DOHH2 (cell line): ENCODE data around the gene ERAP2.

Experiments used
- H3F3A ChIP-seq: fragments of 200-600 bp; sonication (generic), shearing (Covaris generic); 2 replicates; pipeline ENCODE4 v1.6.0; 2016; ENCODE audit warnings: antibody characterized with exemption, mild to moderate bottlenecking; ENCODE audit not compliant: control insufficient read depth, insufficient read depth
- H3K27ac ChIP-seq: fragments of 200-600 bp; sonication (generic); 2 replicates; pipeline ENCODE4 v1.5.1; 2014; ENCODE audit warnings: low read depth, mild to moderate bottlenecking, low read length, moderate library complexity
- H3K27me3 ChIP-seq: fragments of 200-600 bp; sonication (generic); 2 replicates; pipeline ENCODE4 v1.6.1; 2014; ENCODE audit warnings: mild to moderate bottlenecking, low read length, mixed read lengths; ENCODE audit not compliant: control insufficient read depth
- H3K36me3 ChIP-seq: fragments of 200-600 bp; sonication (generic); 2 replicates; pipeline ENCODE4 v1.6.1; 2014; ENCODE audit warnings: mild to moderate bottlenecking, low read length, moderate library complexity, mixed read lengths; ENCODE audit not compliant: control insufficient read depth
- H3K4me1 ChIP-seq: fragments of 200-600 bp; sonication (generic); 2 replicates; pipeline ENCODE4 v1.6.1; 2014; ENCODE audit warnings: mild to moderate bottlenecking, low read length, mixed read lengths; ENCODE audit not compliant: control insufficient read depth
- H3K4me2 ChIP-seq: fragments of 200-600 bp; sonication (generic); 2 replicates; pipeline ENCODE4 v1.6.0; 2014; ENCODE audit warnings: mild to moderate bottlenecking, low read length, moderate library complexity
- H3K4me3 ChIP-seq: fragments of 200-600 bp; sonication (generic); 2 replicates; pipeline ENCODE4 v1.5.1; 2014; ENCODE audit warnings: mild to moderate bottlenecking, low read length, mixed read lengths
- H3K79me2 ChIP-seq: fragments of 200-600 bp; sonication (generic); 2 replicates; pipeline ENCODE4 v1.6.1; 2014; ENCODE audit warnings: mild to moderate bottlenecking, low read length, mixed read lengths; ENCODE audit not compliant: control insufficient read depth
- H3K9me2 ChIP-seq: fragments of 200-600 bp; sonication (generic); replicated peaks from 2 replicates; pipeline ENCODE4 v1.6.1; 2014; ENCODE audit warnings: mild to moderate bottlenecking, low read length, mixed read lengths; ENCODE audit not compliant: control insufficient read depth
- H3K9me3 ChIP-seq: fragments of 200-600 bp; sonication (generic); 2 replicates; pipeline ENCODE4 v1.6.1; 2014; ENCODE audit warnings: antibody characterized with exemption, low read length, mixed read lengths; ENCODE audit not compliant: control insufficient read depth, insufficient read depth
- H4K20me1 ChIP-seq: fragments of 200-600 bp; sonication (generic); 2 replicates; pipeline ENCODE4 v1.6.0; 2014; ENCODE audit warnings: low read depth, mild to moderate bottlenecking, antibody characterized with exemption, low read length, moderate library complexity; ENCODE audit not compliant: control insufficient read depth, insufficient read depth
- EZH2phosphoT487 ChIP-seq: fragments of 200-600 bp; sonication (generic); IDR thresholded peaks from 2 replicates; pipeline ENCODE4 v1.6.1; 2017; ENCODE audit warnings: borderline replicate concordance, mild to moderate bottlenecking, antibody characterized with exemption, low read length, moderate library complexity, mixed read lengths
- TF ChIP-seq, protein P1 (sequence below): fragments of 200-600 bp; sonication (generic); IDR thresholded peaks from one replicate; pipeline ENCODE4 v1.5.1; 2014; ENCODE audit warnings: antibody characterized with exemption, mild to moderate bottlenecking, low read depth, low read length; ENCODE audit not compliant: poor library complexity, severe bottlenecking

The ERAP2 gene

DNA sequence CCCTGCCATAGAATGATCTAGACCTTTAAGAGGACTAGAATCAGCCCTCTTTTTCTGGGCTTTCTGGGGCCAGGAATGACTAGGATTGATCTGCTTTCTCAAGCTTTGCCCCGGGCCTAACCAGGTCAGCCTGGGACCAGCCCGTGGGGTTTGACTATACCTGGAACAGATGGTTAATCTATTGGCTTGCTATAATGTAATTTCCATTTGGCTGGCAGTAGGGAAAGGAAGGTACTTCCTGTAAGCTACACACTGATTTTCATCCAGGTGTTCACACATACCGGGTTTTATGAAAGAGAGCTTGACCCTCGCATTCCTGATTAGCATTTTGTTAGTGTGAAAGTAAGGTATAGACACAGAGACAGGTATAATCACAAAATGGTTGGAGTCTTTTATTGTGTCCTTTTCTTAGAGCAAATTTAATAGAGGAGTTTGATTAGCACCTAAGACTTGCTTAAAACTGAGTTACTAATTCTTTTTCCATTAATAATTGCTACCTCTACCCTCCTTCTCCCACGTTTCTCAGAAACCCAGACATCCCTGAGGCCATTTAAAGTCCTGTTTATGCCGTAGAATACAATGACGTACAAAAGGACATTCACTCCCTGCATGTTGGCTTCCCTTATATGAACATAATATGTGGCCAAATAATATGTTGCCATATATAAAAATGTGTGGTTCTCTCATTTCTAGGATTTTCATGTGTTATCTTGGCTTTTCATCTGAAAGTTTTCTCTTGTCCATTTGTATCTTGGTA lies 76.9 kb downstream of the ERAP2 start:
- TF ChIP-seq, protein P1, sequence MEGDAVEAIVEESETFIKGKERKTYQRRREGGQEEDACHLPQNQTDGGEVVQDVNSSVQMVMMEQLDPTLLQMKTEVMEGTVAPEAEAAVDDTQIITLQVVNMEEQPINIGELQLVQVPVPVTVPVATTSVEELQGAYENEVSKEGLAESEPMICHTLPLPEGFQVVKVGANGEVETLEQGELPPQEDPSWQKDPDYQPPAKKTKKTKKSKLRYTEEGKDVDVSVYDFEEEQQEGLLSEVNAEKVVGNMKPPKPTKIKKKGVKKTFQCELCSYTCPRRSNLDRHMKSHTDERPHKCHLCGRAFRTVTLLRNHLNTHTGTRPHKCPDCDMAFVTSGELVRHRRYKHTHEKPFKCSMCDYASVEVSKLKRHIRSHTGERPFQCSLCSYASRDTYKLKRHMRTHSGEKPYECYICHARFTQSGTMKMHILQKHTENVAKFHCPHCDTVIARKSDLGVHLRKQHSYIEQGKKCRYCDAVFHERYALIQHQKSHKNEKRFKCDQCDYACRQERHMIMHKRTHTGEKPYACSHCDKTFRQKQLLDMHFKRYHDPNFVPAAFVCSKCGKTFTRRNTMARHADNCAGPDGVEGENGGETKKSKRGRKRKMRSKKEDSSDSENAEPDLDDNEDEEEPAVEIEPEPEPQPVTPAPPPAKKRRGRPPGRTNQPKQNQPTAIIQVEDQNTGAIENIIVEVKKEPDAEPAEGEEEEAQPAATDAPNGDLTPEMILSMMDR, result no peak
- TF ChIP-seq EZH2phosphoT487, result no peak
- Histone ChIP-seq H3K9me3 (0 out of 2 replicates have a peak, but pooled peaks cover 3% of the 10 kb centered on the region), H3K79me2 (peaks cover 93% of the 10 kb centered on the region), H3K4me3 (no peak overlapping the region), H3F3A (peaks cover 30% of the 10 kb centered on the region), H3K9me2 (no peaks in the 10 kb centered on the region), H3K4me1 (peaks cover 49% of the 10 kb centered on the region), H3K4me2 (no peak overlapping the region), H3K36me3 (peaks cover 10% of the 10 kb centered on the region), H3K27ac (no peak overlapping the region), H4K20me1 (peaks cover 3% of the 10 kb centered on the region; the same call in 1 of the 2 replicates), H3K27me3 (no peaks in the 10 kb centered on the region)

DNA sequence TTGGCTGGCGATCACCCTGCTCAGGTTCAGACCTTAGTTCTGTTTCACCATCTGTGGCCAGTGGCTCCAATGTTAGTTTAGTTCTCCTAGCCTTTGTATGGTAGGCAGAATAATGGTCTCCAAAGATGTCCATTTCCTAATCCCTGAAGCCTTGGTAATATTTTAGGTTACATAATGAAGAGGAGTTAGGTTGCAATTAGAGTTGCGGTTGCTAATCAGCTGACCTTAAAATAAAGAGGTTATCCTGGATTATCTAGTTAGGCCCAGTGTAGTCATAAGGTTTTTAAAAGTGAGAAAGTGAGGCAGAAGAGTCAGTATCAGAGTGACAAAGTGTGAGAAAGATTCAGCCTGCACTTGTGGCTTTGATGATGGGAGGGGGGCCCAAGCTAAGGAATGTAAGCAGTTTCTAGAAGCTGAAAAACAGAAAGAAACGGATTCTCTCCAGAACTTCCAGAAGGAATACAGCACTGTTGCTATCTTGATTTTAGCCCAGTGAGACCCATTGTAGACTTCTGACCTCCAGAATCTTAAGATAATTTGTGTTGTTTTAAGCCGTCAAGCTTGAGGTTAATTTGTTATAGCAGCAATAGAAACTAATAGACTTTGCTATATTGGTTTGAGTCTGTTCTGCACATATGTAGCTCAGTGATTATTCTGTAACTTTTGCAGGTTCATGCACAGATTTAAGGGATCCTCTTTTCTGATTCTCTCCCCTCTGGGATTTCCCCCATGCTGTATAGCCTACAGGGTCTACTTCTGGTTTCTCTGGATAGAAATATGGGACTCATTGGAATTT lies 81.2 kb downstream of the ERAP2 start:
- H3F3A ChIP-seq, result peaks cover 61% of the 10 kb centered on the region
- H3K79me2 ChIP-seq, result peaks cover 93% of the 10 kb centered on the region
- 0 out of 2 replicates have a peak, but pooled peaks cover 3% of the 10 kb centered on the region for H3K9me3 ChIP-seq
- H3K4me1 ChIP-seq, result peaks cover 86% of the 10 kb centered on the region
- H3K27ac ChIP-seq, result peak overlapping the region; percentile 90
- peak overlapping the region; percentile 77 for H3K4me3 ChIP-seq
- H3K36me3 ChIP-seq, result peaks cover 20% of the 10 kb centered on the region
- H3K4me2 ChIP-seq, result peak overlapping the region; percentile 96
- H4K20me1 ChIP-seq, result no peaks in the 10 kb centered on the region
- no peaks in the 10 kb centered on the region for H3K9me2 ChIP-seq
- no peaks in the 10 kb centered on the region for H3K27me3 ChIP-seq
- TF ChIP-seq, protein P1, result no peak
- no peak for TF ChIP-seq EZH2phosphoT487

DNA sequence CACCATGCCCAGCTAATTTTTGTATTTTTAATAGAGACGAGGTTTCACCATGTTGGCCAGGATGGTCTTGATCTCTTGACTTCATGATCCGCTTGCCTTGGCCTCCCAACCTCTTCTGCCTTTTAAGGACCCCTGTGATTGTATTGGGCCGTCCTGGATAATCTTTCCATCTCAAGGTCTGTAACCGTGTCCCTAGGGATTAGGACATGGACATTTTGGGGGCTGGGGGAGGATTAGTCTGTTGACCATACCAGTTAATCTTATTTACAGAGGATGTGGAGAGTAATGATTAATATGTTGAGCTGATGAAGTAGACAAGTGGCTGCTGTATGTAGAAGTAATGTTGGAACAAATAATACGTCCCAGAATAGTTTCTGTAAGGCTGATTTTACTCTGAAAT lies 82.7 kb downstream of the ERAP2 start:
- Histone ChIP-seq H3K4me3 (peak overlapping the region; percentile 77), H3F3A (peaks cover 56% of the 10 kb centered on the region), H4K20me1 (no peaks in the 10 kb centered on the region), H3K4me2 (peak overlapping the region; percentile 96), H3K79me2 (peaks cover 93% of the 10 kb centered on the region), H3K4me1 (peaks cover 85% of the 10 kb centered on the region), H3K27ac (peak overlapping the region; percentile 90), H3K27me3 (no peaks in the 10 kb centered on the region), H3K9me2 (no peaks in the 10 kb centered on the region), H3K9me3 (0 out of 2 replicates have a peak, but pooled peaks cover 3% of the 10 kb centered on the region), H3K36me3 (peaks cover 33% of the 10 kb centered on the region)
- TF ChIP-seq, protein P1, result no peak
- no peak for TF ChIP-seq EZH2phosphoT487
